ENCODE measurements around the gene GPNMB. TPM values are rescaled to one million over a fixed set of nuclear protein-coding genes. Genes with fewer than 3 reads are reported as not detected.

Gene GPNMB
- total and polyA plus RNA-seq, 10 of the 15 experiments (the other 5 are each of a cell fraction or from before 2014, with no cell fraction given), result 5.9 to 22.3 (median 10.0) TPM

- Histone ChIP-seq H3K4me1 (ENCODE audit: control insufficient read depth, insufficient read depth, low read length) (no peaks in the 10 kb centered on the region), H4K20me1 (ENCODE audit: control insufficient read depth, insufficient read depth) (no peaks in the 10 kb centered on the region), H3K9ac (ENCODE audit: control insufficient read depth, insufficient read depth, low read length) (no peak overlapping the region), H3K27me3 (replicated peaks in 1 of 2; ENCODE audit: control insufficient read depth in 2 of 2, insufficient read depth in 2 of 2, low read length in 1 of 2) (no peaks in the 10 kb centered on the region), H3K79me2 (ENCODE audit: control insufficient read depth, insufficient read depth, low read length) (no peaks in the 10 kb centered on the region), H3K27ac (ENCODE audit: control insufficient read depth, insufficient read depth) (no peak overlapping the region), H3K4me2 (ENCODE audit: control insufficient read depth, insufficient read depth) (peak overlapping the region; percentile 33; the same call in 1 of the 2 replicates), H3K4me3 (no peak overlapping the region), H3K9me3 (replicated peaks; ENCODE audit: control insufficient read depth, insufficient read depth, low read length) (no peaks in the 10 kb centered on the region; the same call in 2 of the 3 replicates), H2AFZ (ENCODE audit: control insufficient read depth, low read depth, low read length) (peak overlapping the region; percentile 60), H3K36me3 (ENCODE audit: control insufficient read depth in 2 of 2, insufficient read depth in 2 of 2, low read length in 1 of 2) (peaks cover 0 to 10% of the 10 kb centered on the region in 2 experiments; a peak in 2 of 4 replicates)
- 96% methylated on average over 50 of the region's 76 CpGs for WGBS (ENCODE audit: insufficient coverage, insufficient replicate concordance, low lambda C conversion rate, missing lambda C conversion rate)
- ATAC-seq (no peak), DNase-seq (ENCODE audit: low read depth, low spot score) (no peak), FAIRE-seq (no peak)
- POLR2A ChIA-PET, result no interaction called here
- TF ChIP-seq POU2F2 (IDR thresholded peaks at IDR 0.05; ENCODE audit: borderline replicate concordance, low read depth, low read length) (no peak), BCL11A (IDR thresholded peaks at IDR 0.05; ENCODE audit: low read depth, low read length) (no peak), POLR2A (IDR thresholded peaks at IDR 0.05; ENCODE audit: low read depth, low read length) (peak; percentile 46; the same call in 1 of the 2 replicates), YY1 (IDR thresholded peaks at IDR 0.05; ENCODE audit: low read depth, low read length) (peak; percentile 62; the same call in 1 of the 2 replicates), STAT3 (IDR thresholded peaks at IDR 0.05; ENCODE audit: low read depth, low read length) (no peak)
- TF ChIP-seq, protein P1, sequence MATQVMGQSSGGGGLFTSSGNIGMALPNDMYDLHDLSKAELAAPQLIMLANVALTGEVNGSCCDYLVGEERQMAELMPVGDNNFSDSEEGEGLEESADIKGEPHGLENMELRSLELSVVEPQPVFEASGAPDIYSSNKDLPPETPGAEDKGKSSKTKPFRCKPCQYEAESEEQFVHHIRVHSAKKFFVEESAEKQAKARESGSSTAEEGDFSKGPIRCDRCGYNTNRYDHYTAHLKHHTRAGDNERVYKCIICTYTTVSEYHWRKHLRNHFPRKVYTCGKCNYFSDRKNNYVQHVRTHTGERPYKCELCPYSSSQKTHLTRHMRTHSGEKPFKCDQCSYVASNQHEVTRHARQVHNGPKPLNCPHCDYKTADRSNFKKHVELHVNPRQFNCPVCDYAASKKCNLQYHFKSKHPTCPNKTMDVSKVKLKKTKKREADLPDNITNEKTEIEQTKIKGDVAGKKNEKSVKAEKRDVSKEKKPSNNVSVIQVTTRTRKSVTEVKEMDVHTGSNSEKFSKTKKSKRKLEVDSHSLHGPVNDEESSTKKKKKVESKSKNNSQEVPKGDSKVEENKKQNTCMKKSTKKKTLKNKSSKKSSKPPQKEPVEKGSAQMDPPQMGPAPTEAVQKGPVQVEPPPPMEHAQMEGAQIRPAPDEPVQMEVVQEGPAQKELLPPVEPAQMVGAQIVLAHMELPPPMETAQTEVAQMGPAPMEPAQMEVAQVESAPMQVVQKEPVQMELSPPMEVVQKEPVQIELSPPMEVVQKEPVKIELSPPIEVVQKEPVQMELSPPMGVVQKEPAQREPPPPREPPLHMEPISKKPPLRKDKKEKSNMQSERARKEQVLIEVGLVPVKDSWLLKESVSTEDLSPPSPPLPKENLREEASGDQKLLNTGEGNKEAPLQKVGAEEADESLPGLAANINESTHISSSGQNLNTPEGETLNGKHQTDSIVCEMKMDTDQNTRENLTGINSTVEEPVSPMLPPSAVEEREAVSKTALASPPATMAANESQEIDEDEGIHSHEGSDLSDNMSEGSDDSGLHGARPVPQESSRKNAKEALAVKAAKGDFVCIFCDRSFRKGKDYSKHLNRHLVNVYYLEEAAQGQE (IDR thresholded peaks at IDR 0.05; ENCODE audit: low read depth, low read length), result no peak
- in situ Hi-C loops (cut with MboI), result no loop called here
- RAD21 ChIA-PET (ENCODE audit: unreplicated experiment), result interaction anchor here (0.8 kb wide), 1 partner anchor 37 kb away, joined by 3 read pairs; no protein-coding TSS in a partner anchor
- SMC1A ChIA-PET (ENCODE audit: uncharacterized antibody, unreplicated experiment), result interaction anchor here (1.2 kb wide), 1 partner anchor 16 kb away, joined by 3 read pairs; no protein-coding TSS in a partner anchor
- no TSS peak for BruUV-seq (replicated peaks)
- CTCF ChIA-PET, result no interaction called here
- intact Hi-C loops (cut with micrococcal nuclease; ENCODE audit: unreplicated experiment), result no loop called here
Measured at GRCh38 chr7:23205909-23206767, 40.4 kb upstream of the GPNMB start.

Measured in GM12878 (cell line).